H9 (cell line): ENCODE measurements around the gene GNMT. TPM values are rescaled to one million over a fixed set of nuclear protein-coding genes. Genes with fewer than 3 reads are reported as not detected.

Experiments used
- DNase-seq: peaks from one replicate; pipeline ENCODE4 v3.0.0-alpha.2; 2017
- H2AFZ ChIP-seq: one replicate; pipeline ENCODE4 v1.6.1; 2013; ENCODE audit warnings: mild to moderate bottlenecking, low read length, control low read depth, moderate library complexity
- H2AK5ac ChIP-seq: 2 replicates; pipeline ENCODE4 v1.6.1; 2013; ENCODE audit warnings: low read length, control low read depth, mixed read lengths; ENCODE audit not compliant: insufficient read length
- H2BK120ac ChIP-seq: one replicate; pipeline ENCODE4 v1.6.1; 2013; ENCODE audit warnings: low read depth, mild to moderate bottlenecking, low read length, control low read depth, inconsistent platforms; ENCODE audit not compliant: poor library complexity, severe bottlenecking
- H2BK12ac ChIP-seq: 2 replicates; pipeline ENCODE4 v1.6.1; 2013; ENCODE audit warnings: low read length, control low read depth, mixed read lengths, low read depth; ENCODE audit not compliant: insufficient read length
- H2BK15ac ChIP-seq: 2 replicates; pipeline ENCODE4 v1.6.1; 2013; ENCODE audit warnings: low read depth, low read length, control low read depth
- H2BK20ac ChIP-seq: one replicate; pipeline ENCODE4 v1.6.1; 2013; ENCODE audit warnings: low read depth, mild to moderate bottlenecking, low read length, control low read depth, inconsistent platforms; ENCODE audit not compliant: poor library complexity, severe bottlenecking
- H2BK5ac ChIP-seq: 2 replicates; pipeline ENCODE4 v1.6.1; 2013; ENCODE audit warnings: low read length, control low read depth, mixed read lengths; ENCODE audit not compliant: insufficient read length
- H3K14ac ChIP-seq: 2 replicates; pipeline ENCODE4 v1.6.1; 2013; ENCODE audit warnings: low read length, control low read depth; ENCODE audit not compliant: insufficient read depth
- H3K18ac ChIP-seq: 2 replicates; pipeline ENCODE4 v1.6.1; 2013; ENCODE audit warnings: low read depth, mild to moderate bottlenecking, mixed read lengths, low read length, control low read depth; ENCODE audit not compliant: insufficient read length
- H3K23ac ChIP-seq: 2 replicates; pipeline ENCODE4 v1.6.1; 2013; ENCODE audit warnings: low read length, control low read depth, mixed read lengths, low read depth; ENCODE audit not compliant: insufficient read length
- H3K23me2 ChIP-seq: 2 replicates; pipeline ENCODE4 v1.6.1; 2013; ENCODE audit warnings: low read depth, mild to moderate bottlenecking, mixed read lengths, low read length, control low read depth; ENCODE audit not compliant: insufficient read length, poor library complexity, severe bottlenecking
- H3K27ac ChIP-seq: 2 replicates; pipeline ENCODE4 v1.5.1; 2013; ENCODE audit warnings: low read length, control low read depth, mixed read lengths, low read depth; ENCODE audit not compliant: insufficient read length
- H3K27me3 ChIP-seq: 2 replicates; pipeline ENCODE4 v1.6.1; 2013; ENCODE audit warnings: low read length, control low read depth, inconsistent platforms; ENCODE audit not compliant: insufficient read depth
- H3K4ac ChIP-seq: 2 replicates; pipeline ENCODE4 v1.6.1; 2013; ENCODE audit warnings: low read depth, mild to moderate bottlenecking, control low read depth, inconsistent platforms, low read length, moderate library complexity
- H3K4me1 ChIP-seq: 2 replicates; pipeline ENCODE4 v1.6.1; 2013; ENCODE audit warnings: low read length, control low read depth, inconsistent platforms; ENCODE audit not compliant: insufficient read depth
- H3K4me2 ChIP-seq: 2 replicates; pipeline ENCODE4 v1.6.1; 2013; ENCODE audit warnings: low read length, control low read depth, mixed read lengths; ENCODE audit not compliant: insufficient read length, insufficient read depth
- H3K56ac ChIP-seq: 2 replicates; pipeline ENCODE4 v1.6.1; 2013; ENCODE audit warnings: low read depth, mild to moderate bottlenecking, mixed read lengths, low read length, control low read depth; ENCODE audit not compliant: insufficient read length
- H3K79me1 ChIP-seq: 2 replicates; pipeline ENCODE4 v1.6.1; 2013; ENCODE audit warnings: low read depth, mild to moderate bottlenecking, moderate library complexity, low read length, control low read depth, inconsistent platforms; ENCODE audit not compliant: insufficient read depth, poor library complexity, severe bottlenecking
- H3K79me2 ChIP-seq: 2 replicates; pipeline ENCODE4 v1.6.1; 2013; ENCODE audit warnings: low read length, control low read depth, inconsistent platforms; ENCODE audit not compliant: insufficient read depth
- H3K9ac ChIP-seq: 2 replicates; pipeline ENCODE4 v1.6.1; 2013; ENCODE audit warnings: low read length, control low read depth, mixed read lengths; ENCODE audit not compliant: insufficient read length; ENCODE audit errors: extremely low read depth
- H3K9me3 ChIP-seq: one replicate; pipeline ENCODE4 v1.6.1; 2013; ENCODE audit warnings: low read depth, low read length, inconsistent platforms; ENCODE audit not compliant: control insufficient read depth
- H3T11ph ChIP-seq: one replicate; pipeline ENCODE4 v1.6.1; 2013; ENCODE audit warnings: mild to moderate bottlenecking, low read length, control low read depth, inconsistent platforms
- H4K20me1 ChIP-seq: one replicate; pipeline ENCODE4 v1.6.1; 2013; ENCODE audit not compliant: control insufficient read depth, insufficient read length, insufficient read depth
- H4K5ac ChIP-seq: 2 replicates; pipeline ENCODE4 v1.6.1; 2013; ENCODE audit warnings: low read depth, mild to moderate bottlenecking, mixed read lengths, low read length, control low read depth; ENCODE audit not compliant: insufficient read length
- H4K8ac ChIP-seq: replicated peaks from 2 replicates; pipeline ENCODE4 v1.6.1; 2013; ENCODE audit warnings: low read length, control low read depth, mixed read lengths, low read depth; ENCODE audit not compliant: insufficient read length
- H4K91ac ChIP-seq: 2 replicates; pipeline ENCODE4 v1.6.1; 2013; ENCODE audit warnings: low read depth, mild to moderate bottlenecking, moderate library complexity, mixed read lengths, low read length, control low read depth; ENCODE audit not compliant: insufficient read length
- H3K27ac Mint-ChIP-seq, 3 experiments: 2 replicates in 2 of 3; 3 replicates in 1 of 3; pipeline ENCODE4 v1.8.0; 2020 to 2021; ENCODE audit warnings: mixed read lengths in 3 of 3, mild to moderate bottlenecking in 1 of 3, moderate library complexity in 1 of 3
- H3K27me3 Mint-ChIP-seq: 2 replicates; pipeline ENCODE4 v1.8.0; 2021; ENCODE audit warnings: low read depth, mild to moderate bottlenecking, moderate library complexity, mixed read lengths
- H3K36me3 Mint-ChIP-seq, 3 experiments: 2 replicates in 2 of 3; 3 replicates in 1 of 3; pipeline ENCODE4 v1.8.0; 2020 to 2021; ENCODE audit warnings: low read depth in 3 of 3, mixed read lengths in 3 of 3; ENCODE audit not compliant: insufficient read depth in 1 of 3
- H3K4me1 Mint-ChIP-seq, 2 experiments: 2 replicates each; pipeline ENCODE4 v1.8.0; 2020; ENCODE audit warnings: mixed read lengths in 2 of 2
- H3K4me3 Mint-ChIP-seq, 2 experiments: 2 replicates in 1 of 2; 3 replicates in 1 of 2; pipeline ENCODE4 v1.8.0; 2020 to 2021; ENCODE audit warnings: mild to moderate bottlenecking in 2 of 2, mixed read lengths in 2 of 2, moderate library complexity in 1 of 2
- H3K9me3 Mint-ChIP-seq, 2 experiments: 2 replicates in 1 of 2; 3 replicates in 1 of 2; pipeline ENCODE4 v1.8.0; 2020; ENCODE audit warnings: mild to moderate bottlenecking in 2 of 2, mixed read lengths in 2 of 2, moderate library complexity in 1 of 2
- WGBS: extraction: QIAGEN DNeasy Blood & Tissue Kit; methylation state at CpG from one replicate; pipeline ENCODE4 v1.1.7; 2013; ENCODE audit warnings: missing lambda C conversion rate, low lambda C conversion rate, mixed read lengths; ENCODE audit not compliant: insufficient read length; ENCODE audit errors: extremely low coverage; 5-methylcytosine and 5-hydroxymethylcytosine counted together
- total RNA-seq: library from RNA; stranded (reverse); gene quantifications from 2 replicates; pipeline ENCODE4 v1.2.1, GENCODE V29; 2021
- TF ChIP-seq, protein P1 (sequence below): fragments of 200-600 bp; sonication (generic); conservative IDR thresholded peaks from 3 replicates; pipeline ENCODE4 v1.8.0; 2021; ENCODE audit warnings: antibody characterized with exemption, mild to moderate bottlenecking

Gene GNMT
- total RNA-seq, 1 experiment from 2014 or later: 1.1 TPM

DNA sequence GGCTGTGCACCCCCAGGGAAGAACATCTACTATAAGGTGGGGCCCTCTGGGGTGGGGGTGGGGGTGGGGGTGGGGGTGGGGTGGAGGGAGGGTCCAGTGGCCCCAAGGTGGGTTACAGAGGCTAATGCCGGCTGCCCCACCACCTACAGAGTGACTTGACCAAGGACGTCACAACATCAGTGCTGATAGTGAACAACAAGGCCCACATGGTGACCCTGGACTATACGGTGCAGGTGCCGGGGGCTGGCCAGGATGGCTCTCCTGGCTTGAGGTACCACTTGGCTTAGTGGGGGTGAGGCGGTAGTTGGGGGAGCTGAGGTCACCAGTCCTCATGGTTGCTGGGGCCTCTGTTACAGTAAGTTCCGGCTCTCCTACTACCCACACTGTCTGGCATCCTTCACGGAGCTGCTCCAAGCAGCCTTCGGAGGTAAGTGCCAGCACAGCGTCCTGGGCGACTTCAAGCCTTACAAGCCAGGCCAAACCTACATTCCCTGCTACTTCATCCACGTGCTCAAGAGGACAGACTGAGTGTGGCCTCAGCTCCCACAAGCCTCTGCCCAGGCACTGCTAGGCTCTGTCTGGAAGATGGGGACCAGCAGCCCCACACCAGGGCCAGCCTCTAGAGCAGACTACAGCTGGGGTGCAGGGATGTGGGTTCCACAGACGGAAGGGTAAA, 2.8 kb downstream of the GNMT start:
- Histone ChIP-seq H2BK120ac (no peak overlapping the region), H3K9ac (no peak overlapping the region), H3T11ph (no peak overlapping the region), H2BK15ac (no peak overlapping the region), H3K56ac (no peak overlapping the region), H3K79me1 (no peaks in the 10 kb centered on the region), H3K4me1 (no peaks in the 10 kb centered on the region), H4K8ac (no peak overlapping the region), H3K9me3 (no peaks in the 10 kb centered on the region), H2BK20ac (no peak overlapping the region), H2AK5ac (no peak overlapping the region), H3K27ac (no peak overlapping the region), H3K23me2 (peaks cover 10% of the 10 kb centered on the region), H4K91ac (no peak overlapping the region), H3K18ac (no peak overlapping the region), H3K23ac (no peak overlapping the region), H3K79me2 (no peaks in the 10 kb centered on the region), H3K4me2 (no peak overlapping the region), H3K27me3 (peaks cover 6% of the 10 kb centered on the region; the same call in 1 of the 2 replicates), H4K20me1 (no peaks in the 10 kb centered on the region), H3K4ac (no peak overlapping the region), H2BK12ac (no peak overlapping the region), H3K14ac (no peak overlapping the region), H2BK5ac (no peak overlapping the region), H4K5ac (no peak overlapping the region), H2AFZ (no peak overlapping the region)
- DNase-seq: no peak
- Mint-ChIP-seq H3K4me3 (no peak overlapping the region), H3K9me3 (0 out of 5 replicates have a peak, but pooled peaks cover 0 to 2% of the 10 kb centered on the region in 2 experiments), H3K27ac (no peak overlapping the region), H3K36me3 (peaks cover 0 to 33% (median 14%) of the 10 kb centered on the region in 3 experiments; a peak in 5 of 7 replicates), H3K27me3 (peaks cover 36% of the 10 kb centered on the region), H3K4me1 (peaks cover 12% of the 10 kb centered on the region in 2 experiments)
- no CpG with 5 or more reads among the region's 12 CpGs for WGBS
- TF ChIP-seq, protein P1, sequence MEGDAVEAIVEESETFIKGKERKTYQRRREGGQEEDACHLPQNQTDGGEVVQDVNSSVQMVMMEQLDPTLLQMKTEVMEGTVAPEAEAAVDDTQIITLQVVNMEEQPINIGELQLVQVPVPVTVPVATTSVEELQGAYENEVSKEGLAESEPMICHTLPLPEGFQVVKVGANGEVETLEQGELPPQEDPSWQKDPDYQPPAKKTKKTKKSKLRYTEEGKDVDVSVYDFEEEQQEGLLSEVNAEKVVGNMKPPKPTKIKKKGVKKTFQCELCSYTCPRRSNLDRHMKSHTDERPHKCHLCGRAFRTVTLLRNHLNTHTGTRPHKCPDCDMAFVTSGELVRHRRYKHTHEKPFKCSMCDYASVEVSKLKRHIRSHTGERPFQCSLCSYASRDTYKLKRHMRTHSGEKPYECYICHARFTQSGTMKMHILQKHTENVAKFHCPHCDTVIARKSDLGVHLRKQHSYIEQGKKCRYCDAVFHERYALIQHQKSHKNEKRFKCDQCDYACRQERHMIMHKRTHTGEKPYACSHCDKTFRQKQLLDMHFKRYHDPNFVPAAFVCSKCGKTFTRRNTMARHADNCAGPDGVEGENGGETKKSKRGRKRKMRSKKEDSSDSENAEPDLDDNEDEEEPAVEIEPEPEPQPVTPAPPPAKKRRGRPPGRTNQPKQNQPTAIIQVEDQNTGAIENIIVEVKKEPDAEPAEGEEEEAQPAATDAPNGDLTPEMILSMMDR: no peak
